SK-N-SH (cell line): Measurements from ENCODE around the gene RPS5. TPM values are rescaled to one million over a fixed set of nuclear protein-coding genes. Genes with fewer than 3 reads are reported as not detected.

Experiments used
- CTCF ChIA-PET: fragments of 300-600, 350-600 bp; formaldehyde crosslinking; extraction: SDS; loops from one replicate; lab custom pipeline; 2021; lab: Yijun Ruan, JAX
- POLR2A ChIA-PET: fragments of 350-600 bp; sonication (Branson Sonifier 250); formaldehyde crosslinking; extraction: SDS; loops from one replicate; lab custom pipeline; 2020; ENCODE audit warnings: antibody characterized with exemption, inconsistent platforms; lab: Yijun Ruan, JAX
- DNase-seq: peaks from one replicate; pipeline ENCODE4 v3.0.0; 2012
- H2AFZ ChIP-seq: fragments of 200-600 bp; sonication (generic); 2 replicates; pipeline ENCODE4 v1.8.1; 2016; ENCODE audit warnings: antibody characterized with exemption, mild to moderate bottlenecking, low read depth
- H3F3A ChIP-seq: fragments of 200-600 bp; sonication (generic); replicated peaks from 2 replicates; pipeline ENCODE3; 2016; ENCODE audit warnings: antibody characterized with exemption, mild to moderate bottlenecking; ENCODE audit not compliant: insufficient read depth
- H3K27ac ChIP-seq, 2 experiments: fragments of 200-500 bp in 1 of 2; fragments of 200-600 bp in 1 of 2; sonication (Bioruptor generic) in 1 of 2; sonication (generic), shearing (Covaris generic) in 1 of 2; 2 replicates each; pipeline versions ENCODE4 v1.5.1 to v1.6.1; 2014 to 2016; ENCODE audit warnings: low read depth in 2 of 2, inconsistent platforms in 1 of 2, low read length in 1 of 2, mild to moderate bottlenecking in 1 of 2, mixed read lengths in 1 of 2
- H3K27me3 ChIP-seq: fragments of 200-600 bp; sonication (generic), shearing (Covaris generic); 2 replicates; pipeline ENCODE4 v1.6.1; 2016; ENCODE audit warnings: mixed run types; ENCODE audit not compliant: insufficient read depth
- H3K36me3 ChIP-seq, 2 experiments: fragments of 200-500 bp in 1 of 2; fragments of 200-600 bp in 1 of 2; sonication (Bioruptor generic) in 1 of 2; sonication (generic) in 1 of 2; replicated peaks in 1 of 2; 2 replicates each; pipeline versions ENCODE3 to v1.5.1; 2014 to 2016; ENCODE audit warnings: low read length in 1 of 2, mild to moderate bottlenecking in 1 of 2; ENCODE audit not compliant: insufficient read depth in 2 of 2, control insufficient read depth in 1 of 2
- H3K4me1 ChIP-seq, 2 experiments: fragments of 200-500 bp in 1 of 2; fragments of 200-600 bp in 1 of 2; sonication (Bioruptor generic) in 1 of 2; sonication (generic), shearing (Covaris generic) in 1 of 2; 2 replicates each; pipeline versions ENCODE4 v1.5.1 to v1.6.1; 2014 to 2016; ENCODE audit warnings: low read depth in 1 of 2, low read length in 1 of 2, mixed run types in 1 of 2; ENCODE audit not compliant: insufficient read depth in 2 of 2, control insufficient read depth in 1 of 2
- H3K4me2 ChIP-seq: fragments of 200-600 bp; sonication (generic), shearing (Covaris generic); 2 replicates; pipeline ENCODE4 v1.6.1; 2017; ENCODE audit warnings: mixed run types
- H3K4me3 ChIP-seq, 2 experiments: fragments of 200-500 bp in 1 of 2; fragments of 200-600 bp in 1 of 2; sonication (Bioruptor generic) in 1 of 2; sonication (generic), shearing (Covaris generic) in 1 of 2; 2 replicates each; pipeline versions ENCODE4 v1.5.1 to v1.8.1; 2014 to 2016; ENCODE audit warnings: low read depth in 2 of 2, inconsistent platforms in 1 of 2, low read length in 1 of 2, mild to moderate bottlenecking in 1 of 2, mixed read lengths in 1 of 2, moderate library complexity in 1 of 2
- H3K79me2 ChIP-seq: fragments of 200-600 bp; sonication (generic); 2 replicates; pipeline ENCODE4 v1.8.1; 2017; ENCODE audit warnings: mild to moderate bottlenecking; ENCODE audit not compliant: insufficient read depth
- H3K9ac ChIP-seq: fragments of 200-600 bp; sonication (generic); 2 replicates; pipeline ENCODE4 v1.6.1; 2017; ENCODE audit warnings: mixed run types
- H3K9me2 ChIP-seq: fragments of 200-600 bp; sonication (generic); 2 replicates; pipeline ENCODE4 v1.6.1; 2017; ENCODE audit warnings: mixed run types
- H3K9me3 ChIP-seq: fragments of 200-600 bp; sonication (generic); 2 replicates; pipeline ENCODE4 v1.6.1; 2017; ENCODE audit warnings: mixed run types, mild to moderate bottlenecking, moderate library complexity
- H4K20me1 ChIP-seq: fragments of 200-600 bp; sonication (generic); 2 replicates; pipeline ENCODE4 v1.6.1; 2017; ENCODE audit warnings: mild to moderate bottlenecking, mixed run types; ENCODE audit not compliant: insufficient read depth
- CHD2 ChIP-seq: fragments of 150-350 bp; IDR thresholded peaks from 2 replicates; pipeline ENCODE4 v1.6.1; 2018; ENCODE audit warnings: low read length; ENCODE audit not compliant: partially characterized antibody
- EZH2phosphoT487 ChIP-seq: fragments of 200-600 bp; sonication (generic); IDR thresholded peaks from 2 replicates; pipeline ENCODE4 v1.6.1; 2017; ENCODE audit warnings: low read depth, mixed run types, mild to moderate bottlenecking, antibody characterized with exemption, moderate library complexity, borderline replicate concordance
- FOSL2 ChIP-seq: IDR thresholded peaks from 2 replicates; pipeline ENCODE4 v1.4.0; 2012; ENCODE audit warnings: low read depth, mild to moderate bottlenecking, moderate library complexity, borderline replicate concordance
- FOXJ3 ChIP-seq: sonication (generic); formaldehyde crosslinking; IDR thresholded peaks from 2 replicates; pipeline ENCODE4 v1.5.1; 2020; ENCODE audit warnings: mild to moderate bottlenecking, missing genetic modification reagents
- FOXM1 ChIP-seq: IDR thresholded peaks from 2 replicates; pipeline ENCODE4 v1.4.0; 2012; ENCODE audit warnings: low read depth, mild to moderate bottlenecking
- GABPA ChIP-seq: IDR thresholded peaks from 2 replicates; pipeline ENCODE4 v1.4.0; 2012; ENCODE audit warnings: low read depth, mild to moderate bottlenecking
- MXI1 ChIP-seq: IDR thresholded peaks from 2 replicates; pipeline ENCODE4 v1.6.1; 2012; ENCODE audit warnings: mild to moderate bottlenecking, low read depth, low read length, improper control_type of control experiment
- NRF1 ChIP-seq: IDR thresholded peaks from 2 replicates; pipeline ENCODE4 v1.6.1; 2012; ENCODE audit warnings: low read depth, mild to moderate bottlenecking, low read length
- POLR2AphosphoS5 ChIP-seq: IDR thresholded peaks from 2 replicates; pipeline ENCODE4 v1.6.1; 2012; ENCODE audit warnings: low read depth, low read length
- RAD21 ChIP-seq: IDR thresholded peaks from 2 replicates; pipeline ENCODE4 v1.6.1; 2012; ENCODE audit warnings: mild to moderate bottlenecking, low read length
- RCOR1 ChIP-seq: fragments of 150-350 bp; IDR thresholded peaks from 2 replicates; pipeline ENCODE4 v1.6.1; 2017; ENCODE audit warnings: antibody characterized with exemption, low read length
- RFX5 ChIP-seq: IDR thresholded peaks from 2 replicates; pipeline ENCODE4 v1.6.1; 2012; ENCODE audit warnings: mild to moderate bottlenecking, improper control_type of control experiment, low read length
- SIN3A ChIP-seq: IDR thresholded peaks from 2 replicates; pipeline ENCODE4 v1.6.1; 2012; ENCODE audit warnings: low read depth, mild to moderate bottlenecking, low read length, moderate library complexity, borderline replicate concordance
- TAF1 ChIP-seq: IDR thresholded peaks from 2 replicates; pipeline ENCODE4 v1.6.1; 2012; ENCODE audit warnings: low read depth, mild to moderate bottlenecking, low read length, moderate library complexity, borderline replicate concordance
- TCF12 ChIP-seq: IDR thresholded peaks from 2 replicates; pipeline ENCODE4 v1.4.0; 2012
- TEAD4 ChIP-seq: IDR thresholded peaks from 2 replicates; pipeline ENCODE4 v1.4.0; 2012; ENCODE audit warnings: mild to moderate bottlenecking, borderline replicate concordance; ENCODE audit not compliant: insufficient read depth
- WGBS: methylation state at CpG from one replicate; pipeline ENCODE4 v1.1.6; 2017; ENCODE audit warnings: low lambda C conversion rate; 5-methylcytosine and 5-hydroxymethylcytosine counted together
- polyA plus RNA-seq, 3 experiments: library from polyadenylated mRNA; depleted of rRNA; stranded (reverse); fragments of >200 nt; gene quantifications; 2 replicates each; pipeline ENCODE4 v1.2.3, GENCODE V29; 2012
- TF ChIP-seq, protein P1 (sequence below): IDR thresholded peaks from 2 replicates; pipeline ENCODE4 v1.4.0; 2012; ENCODE audit warnings: low read depth, borderline replicate concordance
- TF ChIP-seq, protein P2 (sequence below): IDR thresholded peaks from 2 replicates; pipeline ENCODE4; 2012
- TF ChIP-seq, protein P3 (sequence below): fragments of 150-350 bp; IDR thresholded peaks from 2 replicates; pipeline ENCODE4 v1.6.1; 2016; ENCODE audit warnings: mild to moderate bottlenecking, low read depth, low read length
- TF ChIP-seq, protein P4 (sequence below): fragments of 150-350 bp; IDR thresholded peaks from 2 replicates; pipeline ENCODE4 v1.6.1; 2017; ENCODE audit warnings: antibody characterized with exemption, low read length, low read depth, borderline replicate concordance
- TF ChIP-seq, protein P5 (sequence below): IDR thresholded peaks from 2 replicates; pipeline ENCODE4 v1.4.0; 2012; ENCODE audit warnings: low read depth, borderline replicate concordance

The RPS5 gene
- polyA plus RNA-seq, 1 of the 3 experiments (the other 2 are of a cell fraction), result 4,334 TPM

DNA sequence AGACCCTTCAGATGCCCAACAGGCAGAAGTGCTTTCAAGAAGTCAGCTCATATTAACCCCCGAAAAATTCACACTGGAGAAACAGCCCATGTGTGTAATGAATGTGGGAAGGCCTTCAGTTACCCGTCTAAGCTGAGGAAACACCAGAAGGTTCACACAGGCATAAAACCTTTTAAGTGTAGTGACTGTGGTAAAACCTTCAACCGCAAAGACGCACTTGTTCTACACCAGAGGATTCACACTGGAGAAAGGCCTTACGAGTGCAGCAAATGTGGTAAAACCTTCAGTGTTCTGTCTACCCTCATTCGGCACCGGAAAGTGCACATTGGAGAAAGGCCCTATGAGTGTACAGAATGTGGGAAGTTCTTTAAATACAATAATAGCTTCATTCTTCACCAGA, 30.0 kb downstream of the RPS5 start:
- TF ChIP-seq, protein P1, sequence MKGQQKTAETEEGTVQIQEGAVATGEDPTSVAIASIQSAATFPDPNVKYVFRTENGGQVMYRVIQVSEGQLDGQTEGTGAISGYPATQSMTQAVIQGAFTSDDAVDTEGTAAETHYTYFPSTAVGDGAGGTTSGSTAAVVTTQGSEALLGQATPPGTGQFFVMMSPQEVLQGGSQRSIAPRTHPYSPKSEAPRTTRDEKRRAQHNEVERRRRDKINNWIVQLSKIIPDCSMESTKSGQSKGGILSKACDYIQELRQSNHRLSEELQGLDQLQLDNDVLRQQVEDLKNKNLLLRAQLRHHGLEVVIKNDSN, result no peak
- TF ChIP-seq TAF1 (no peak), FOSL2 (no peak), EZH2phosphoT487 (no peak), FOXM1 (no peak), RCOR1 (no peak), GABPA (no peak), NRF1 (no peak), POLR2AphosphoS5 (no peak), MXI1 (no peak)
- TF ChIP-seq, protein P2, sequence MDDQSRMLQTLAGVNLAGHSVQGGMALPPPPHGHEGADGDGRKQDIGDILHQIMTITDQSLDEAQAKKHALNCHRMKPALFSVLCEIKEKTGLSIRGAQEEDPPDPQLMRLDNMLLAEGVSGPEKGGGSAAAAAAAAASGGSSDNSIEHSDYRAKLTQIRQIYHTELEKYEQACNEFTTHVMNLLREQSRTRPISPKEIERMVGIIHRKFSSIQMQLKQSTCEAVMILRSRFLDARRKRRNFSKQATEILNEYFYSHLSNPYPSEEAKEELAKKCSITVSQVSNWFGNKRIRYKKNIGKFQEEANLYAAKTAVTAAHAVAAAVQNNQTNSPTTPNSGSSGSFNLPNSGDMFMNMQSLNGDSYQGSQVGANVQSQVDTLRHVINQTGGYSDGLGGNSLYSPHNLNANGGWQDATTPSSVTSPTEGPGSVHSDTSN, result no peak
- TF ChIP-seq, protein P3, sequence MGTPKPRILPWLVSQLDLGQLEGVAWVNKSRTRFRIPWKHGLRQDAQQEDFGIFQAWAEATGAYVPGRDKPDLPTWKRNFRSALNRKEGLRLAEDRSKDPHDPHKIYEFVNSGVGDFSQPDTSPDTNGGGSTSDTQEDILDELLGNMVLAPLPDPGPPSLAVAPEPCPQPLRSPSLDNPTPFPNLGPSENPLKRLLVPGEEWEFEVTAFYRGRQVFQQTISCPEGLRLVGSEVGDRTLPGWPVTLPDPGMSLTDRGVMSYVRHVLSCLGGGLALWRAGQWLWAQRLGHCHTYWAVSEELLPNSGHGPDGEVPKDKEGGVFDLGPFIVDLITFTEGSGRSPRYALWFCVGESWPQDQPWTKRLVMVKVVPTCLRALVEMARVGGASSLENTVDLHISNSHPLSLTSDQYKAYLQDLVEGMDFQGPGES, result no peak
- 94% methylated on average over 7 of the region's 7 CpGs for WGBS

DNA sequence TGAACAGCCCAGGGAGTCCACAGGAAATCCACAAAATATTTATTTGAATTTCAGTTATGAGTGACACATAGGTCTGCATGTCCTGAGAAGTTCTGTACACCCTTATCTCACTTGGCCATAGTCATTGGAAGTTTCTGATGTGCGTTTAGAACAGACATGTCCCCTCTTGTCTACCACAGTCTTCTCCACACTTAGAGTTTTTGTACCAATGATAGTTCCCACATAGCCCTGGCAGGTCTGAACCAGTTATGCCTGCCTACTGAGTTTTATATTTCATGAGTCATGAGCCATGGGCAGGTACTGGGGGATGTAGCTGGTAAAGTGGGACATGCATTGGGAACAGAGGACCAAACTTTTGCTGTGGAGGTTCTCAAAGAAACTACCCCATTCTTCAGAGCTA, 41.5 kb downstream of the RPS5 start:
- H3K9ac ChIP-seq, result no peak overlapping the region
- 78% methylated on average over 1 of the region's 1 CpG for WGBS
- H3F3A ChIP-seq, result no peaks in the 10 kb centered on the region
- H2AFZ ChIP-seq, result no peak overlapping the region
- CTCF ChIA-PET, result no interaction called here
- no peaks in the 10 kb centered on the region for H4K20me1 ChIP-seq
- no peaks in the 10 kb centered on the region for H3K79me2 ChIP-seq
- no peak overlapping the region for H3K27ac ChIP-seq
- H3K4me1 ChIP-seq, result no peaks in the 10 kb centered on the region
- POLR2A ChIA-PET, result no interaction called here
- TF ChIP-seq RAD21 (no peak), FOXJ3 (CRISPR knock-in tag) (no peak), RFX5 (no peak), TEAD4 (no peak), CHD2 (no peak), SIN3A (no peak), POLR2AphosphoS5 (no peak), FOSL2 (no peak), EZH2phosphoT487 (no peak), TAF1 (no peak), TCF12 (no peak)
- TF ChIP-seq, protein P4, sequence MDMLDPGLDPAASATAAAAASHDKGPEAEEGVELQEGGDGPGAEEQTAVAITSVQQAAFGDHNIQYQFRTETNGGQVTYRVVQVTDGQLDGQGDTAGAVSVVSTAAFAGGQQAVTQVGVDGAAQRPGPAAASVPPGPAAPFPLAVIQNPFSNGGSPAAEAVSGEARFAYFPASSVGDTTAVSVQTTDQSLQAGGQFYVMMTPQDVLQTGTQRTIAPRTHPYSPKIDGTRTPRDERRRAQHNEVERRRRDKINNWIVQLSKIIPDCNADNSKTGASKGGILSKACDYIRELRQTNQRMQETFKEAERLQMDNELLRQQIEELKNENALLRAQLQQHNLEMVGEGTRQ, result no peak
- TF ChIP-seq, protein P5, sequence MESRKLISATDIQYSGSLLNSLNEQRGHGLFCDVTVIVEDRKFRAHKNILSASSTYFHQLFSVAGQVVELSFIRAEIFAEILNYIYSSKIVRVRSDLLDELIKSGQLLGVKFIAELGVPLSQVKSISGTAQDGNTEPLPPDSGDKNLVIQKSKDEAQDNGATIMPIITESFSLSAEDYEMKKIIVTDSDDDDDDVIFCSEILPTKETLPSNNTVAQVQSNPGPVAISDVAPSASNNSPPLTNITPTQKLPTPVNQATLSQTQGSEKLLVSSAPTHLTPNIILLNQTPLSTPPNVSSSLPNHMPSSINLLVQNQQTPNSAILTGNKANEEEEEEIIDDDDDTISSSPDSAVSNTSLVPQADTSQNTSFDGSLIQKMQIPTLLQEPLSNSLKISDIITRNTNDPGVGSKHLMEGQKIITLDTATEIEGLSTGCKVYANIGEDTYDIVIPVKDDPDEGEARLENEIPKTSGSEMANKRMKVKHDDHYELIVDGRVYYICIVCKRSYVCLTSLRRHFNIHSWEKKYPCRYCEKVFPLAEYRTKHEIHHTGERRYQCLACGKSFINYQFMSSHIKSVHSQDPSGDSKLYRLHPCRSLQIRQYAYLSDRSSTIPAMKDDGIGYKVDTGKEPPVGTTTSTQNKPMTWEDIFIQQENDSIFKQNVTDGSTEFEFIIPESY, result no peak
- TF ChIP-seq, protein P2, result no peak
- H3K36me3 ChIP-seq, result peaks cover 4 to 12% of the 10 kb centered on the region in 2 experiments
- H3K9me2 ChIP-seq, result no peaks in the 10 kb centered on the region
- no peak overlapping the region for H3K4me3 ChIP-seq
- H3K27me3 ChIP-seq, result no peaks in the 10 kb centered on the region
- peaks cover 11% of the 10 kb centered on the region; the same call in 1 of the 2 replicates for H3K9me3 ChIP-seq
- H3K4me2 ChIP-seq, result no peak overlapping the region
- no peak for DNase-seq

More for the DNA sequence above, 30.0 kb downstream of the RPS5 start:
- Histone ChIP-seq H3F3A (peaks cover 7% of the 10 kb centered on the region), H3K9ac (no peak overlapping the region), H3K36me3 (peaks cover 26 to 42% of the 10 kb centered on the region in 2 experiments), H2AFZ (no peak overlapping the region), H3K4me3 (no peak overlapping the region; a peak in 1 of 4 replicates), H3K27me3 (no peaks in the 10 kb centered on the region), H3K4me2 (no peak overlapping the region), H4K20me1 (no peaks in the 10 kb centered on the region), H3K4me1 (no peaks in the 10 kb centered on the region), H3K9me2 (no peaks in the 10 kb centered on the region), H3K27ac (no peak overlapping the region), H3K79me2 (peaks cover 32% of the 10 kb centered on the region; the same call in 1 of the 2 replicates), H3K9me3 (0 out of 2 replicates have a peak, but pooled peaks cover 3% of the 10 kb centered on the region)
- DNase-seq, result no peak
- ChIA-PET CTCF (no interaction called here), POLR2A (no interaction called here)
